Peyer's patch (tissue), 4 donors: ENCODE measurements around the gene UBE2QL1. TPM values are rescaled to one million over a fixed set of nuclear protein-coding genes. Genes with fewer than 3 reads are reported as not detected.
"Not testable (repeated sequence)": the region's sequence is repeated elsewhere in the genome, so short reads cannot be mapped to it uniquely, and the experiment has no call there.

Source experiments
- DNase-seq, 3 donors: peaks; one replicate each; pipeline ENCODE4 v3.0.0-alpha.2; 2017 to 2019
- H3K27ac ChIP-seq, 4 donors: fragments of 200-600 bp; sonication (generic); one replicate each; pipeline ENCODE4 v1.5.1; 2016 to 2019
- H3K27me3 ChIP-seq, 2 donors: fragments of 200-600 bp; sonication (generic); one replicate each; pipeline ENCODE4 v1.5.1; 2019
- H3K36me3 ChIP-seq, 3 donors: fragments of 200-600 bp; sonication (generic); one replicate each; pipeline ENCODE4 v1.5.1; 2016 to 2019
- H3K4me1 ChIP-seq, 4 donors: fragments of 200-600 bp; sonication (generic); one replicate each; pipeline ENCODE4 v1.5.1; 2016 to 2019
- H3K4me3 ChIP-seq, 4 donors: fragments of 200-600 bp; sonication (generic); 1 replicate in 3 of 4; 2 replicates in 1 of 4; pipeline ENCODE4 v1.5.1; 2016 to 2019; ENCODE audit warnings: mild to moderate bottlenecking in 1 of 4
- H3K9me3 ChIP-seq, 4 donors: fragments of 200-600 bp; sonication (generic); one replicate each; pipeline ENCODE4 v1.5.1; 2016 to 2019; ENCODE audit warnings: mild to moderate bottlenecking in 1 of 4
- POLR2A ChIP-seq, 2 donors: fragments of 450-650 bp; IDR thresholded peaks; one replicate each; pipeline ENCODE4 v1.5.1; 2017; ENCODE audit warnings: antibody characterized with exemption in 2 of 2, mild to moderate bottlenecking in 2 of 2, moderate library complexity in 2 of 2
- total RNA-seq, 4 donors: library from RNA; depleted of rRNA; stranded (reverse); fragments of >200 nt; gene quantifications; one replicate each; pipeline ENCODE4 v1.1.0, GENCODE V29; 2016
- TF ChIP-seq, protein P1 (sequence below), 6 experiments: fragments of 450-650 bp in 4 of 6; fragments of 200-600 bp in 2 of 6; sonication (generic) in 1 of 6; IDR thresholded peaks; one replicate each; pipeline ENCODE4 v1.5.1; 2017 to 2019; ENCODE audit warnings: antibody characterized with exemption in 6 of 6, mild to moderate bottlenecking in 3 of 6, moderate library complexity in 1 of 6

UBE2QL1 gene
- total RNA-seq, 4 donors from 2014 or later = 1.0 to 3.3 TPM; not detected in 2

- DNase-seq = no peak
- H3K9me3 ChIP-seq = no peaks in the 10 kb centered on the region
- TF ChIP-seq, protein P1, sequence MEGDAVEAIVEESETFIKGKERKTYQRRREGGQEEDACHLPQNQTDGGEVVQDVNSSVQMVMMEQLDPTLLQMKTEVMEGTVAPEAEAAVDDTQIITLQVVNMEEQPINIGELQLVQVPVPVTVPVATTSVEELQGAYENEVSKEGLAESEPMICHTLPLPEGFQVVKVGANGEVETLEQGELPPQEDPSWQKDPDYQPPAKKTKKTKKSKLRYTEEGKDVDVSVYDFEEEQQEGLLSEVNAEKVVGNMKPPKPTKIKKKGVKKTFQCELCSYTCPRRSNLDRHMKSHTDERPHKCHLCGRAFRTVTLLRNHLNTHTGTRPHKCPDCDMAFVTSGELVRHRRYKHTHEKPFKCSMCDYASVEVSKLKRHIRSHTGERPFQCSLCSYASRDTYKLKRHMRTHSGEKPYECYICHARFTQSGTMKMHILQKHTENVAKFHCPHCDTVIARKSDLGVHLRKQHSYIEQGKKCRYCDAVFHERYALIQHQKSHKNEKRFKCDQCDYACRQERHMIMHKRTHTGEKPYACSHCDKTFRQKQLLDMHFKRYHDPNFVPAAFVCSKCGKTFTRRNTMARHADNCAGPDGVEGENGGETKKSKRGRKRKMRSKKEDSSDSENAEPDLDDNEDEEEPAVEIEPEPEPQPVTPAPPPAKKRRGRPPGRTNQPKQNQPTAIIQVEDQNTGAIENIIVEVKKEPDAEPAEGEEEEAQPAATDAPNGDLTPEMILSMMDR (IDR thresholded peaks at IDR 0.05) = no peak
Observed at GRCh38 chr5:6505783-6506557, 57.3 kb downstream of the UBE2QL1 start.

DNA sequence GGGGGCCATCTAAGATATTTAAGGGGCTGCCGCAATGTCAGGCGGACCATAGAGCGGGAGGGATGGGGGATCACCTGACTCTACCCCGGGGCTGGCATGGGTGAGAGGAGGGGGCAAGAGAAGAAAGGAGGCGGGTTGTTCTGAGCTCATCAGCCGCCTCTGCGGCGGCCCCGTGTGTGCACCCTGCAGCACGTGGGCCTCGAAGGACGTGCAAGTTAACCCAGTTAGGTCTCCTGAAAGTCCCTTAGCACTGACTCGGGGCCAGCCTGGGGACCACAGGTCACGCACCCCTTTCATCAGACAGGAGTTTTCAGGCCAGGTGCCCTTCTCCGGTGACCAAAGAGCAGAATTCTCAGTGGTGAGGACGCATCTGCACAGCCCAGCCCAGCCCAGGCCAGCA lies 58.0 kb downstream of the UBE2QL1 start:
- H3K27ac ChIP-seq = no peak overlapping the region
- TF ChIP-seq, protein P1 (IDR thresholded peaks at IDR 0.05) = no peak
- no peak for TF ChIP-seq POLR2A (IDR thresholded peaks at IDR 0.05)
- no peaks in the 10 kb centered on the region for H3K36me3 ChIP-seq
- DNase-seq = no peak
- no peaks in the 10 kb centered on the region for H3K27me3 ChIP-seq
- H3K4me3 ChIP-seq = no peak overlapping the region
- H3K4me1 ChIP-seq = no peaks in the 10 kb centered on the region
- H3K9me3 ChIP-seq = no peaks in the 10 kb centered on the region

More at GRCh38 chr5:6505783-6506557, 57.3 kb downstream of the UBE2QL1 start:
- no peak overlapping the region for H3K4me3 ChIP-seq
- no peaks in the 10 kb centered on the region for H3K36me3 ChIP-seq
- no peak overlapping the region for H3K27ac ChIP-seq
- no peaks in the 10 kb centered on the region for H3K4me1 ChIP-seq
- no peaks in the 10 kb centered on the region for H3K27me3 ChIP-seq

GRCh38 chr5:6508931-6509330 lies 60.3 kb downstream of the UBE2QL1 start:
- no peaks in the 10 kb centered on the region for H3K36me3 ChIP-seq
- DNase-seq = no peak
- no peak for TF ChIP-seq POLR2A (IDR thresholded peaks at IDR 0.05)
- TF ChIP-seq, protein P1 (IDR thresholded peaks at IDR 0.05) = no peak
- H3K4me1 ChIP-seq = no peaks in the 10 kb centered on the region
- H3K27ac ChIP-seq = no peak overlapping the region
- H3K27me3 ChIP-seq = no peaks in the 10 kb centered on the region
- H3K4me3 ChIP-seq = no peak overlapping the region
- H3K9me3 ChIP-seq = no peaks in the 10 kb centered on the region

DNA sequence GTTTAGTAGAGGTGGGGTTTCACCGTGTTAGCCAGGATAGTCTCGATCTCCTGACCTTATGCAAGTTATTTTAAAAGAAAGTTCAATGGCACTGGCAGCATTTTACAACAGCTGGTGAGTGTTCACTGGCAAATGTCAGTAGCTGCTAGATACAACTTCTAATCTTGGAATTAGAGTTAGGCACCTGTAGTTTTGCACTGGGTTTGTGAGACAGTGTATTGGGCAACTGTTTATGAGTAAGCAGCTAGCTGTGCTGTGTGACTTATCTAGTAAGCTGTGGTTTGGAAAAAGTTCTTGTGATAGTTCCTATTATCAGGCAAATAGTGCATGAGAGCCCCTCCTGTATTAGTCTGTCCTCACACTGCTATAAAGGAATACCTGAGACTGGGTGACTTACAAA lies 61.5 kb downstream of the UBE2QL1 start:
- Histone ChIP-seq H3K4me1 (no peaks in the 10 kb centered on the region), H3K27me3 (no peaks in the 10 kb centered on the region), H3K27ac (no peak overlapping the region), H3K4me3 (no peak overlapping the region), H3K9me3 (no peaks in the 10 kb centered on the region), H3K36me3 (no peaks in the 10 kb centered on the region)
- TF ChIP-seq, protein P1 (IDR thresholded peaks at IDR 0.05) = no peak
- TF ChIP-seq POLR2A (IDR thresholded peaks at IDR 0.05) = no peak
- DNase-seq = no peak

DNA sequence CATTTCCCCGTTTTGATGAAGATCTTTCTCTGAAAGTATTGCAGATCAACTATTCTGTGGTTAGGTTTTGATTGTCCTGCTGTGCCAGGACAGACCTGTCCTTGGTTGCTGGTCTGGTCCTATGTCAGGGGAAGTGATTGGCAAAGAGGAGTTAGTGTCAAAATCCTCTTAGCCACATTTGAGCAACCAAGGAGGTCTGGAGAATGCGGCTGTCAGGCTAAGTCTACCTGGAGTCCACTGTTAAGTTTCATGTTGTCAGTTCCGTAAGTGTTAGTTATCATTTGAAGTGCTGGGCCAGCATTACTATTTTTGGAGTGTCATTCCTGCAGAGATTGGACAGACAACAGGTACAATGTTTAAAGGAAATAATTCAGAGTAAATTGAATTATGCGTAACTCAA lies 62.3 kb downstream of the UBE2QL1 start:
- no peak for TF ChIP-seq POLR2A (IDR thresholded peaks at IDR 0.05)
- TF ChIP-seq, protein P1 (IDR thresholded peaks at IDR 0.05) = no peak
- Histone ChIP-seq H3K9me3 (no peaks in the 10 kb centered on the region), H3K4me1 (no peaks in the 10 kb centered on the region), H3K36me3 (no peaks in the 10 kb centered on the region), H3K4me3 (no peak overlapping the region), H3K27ac (no peak overlapping the region), H3K27me3 (no peaks in the 10 kb centered on the region)
- DNase-seq = no peak

DNA sequence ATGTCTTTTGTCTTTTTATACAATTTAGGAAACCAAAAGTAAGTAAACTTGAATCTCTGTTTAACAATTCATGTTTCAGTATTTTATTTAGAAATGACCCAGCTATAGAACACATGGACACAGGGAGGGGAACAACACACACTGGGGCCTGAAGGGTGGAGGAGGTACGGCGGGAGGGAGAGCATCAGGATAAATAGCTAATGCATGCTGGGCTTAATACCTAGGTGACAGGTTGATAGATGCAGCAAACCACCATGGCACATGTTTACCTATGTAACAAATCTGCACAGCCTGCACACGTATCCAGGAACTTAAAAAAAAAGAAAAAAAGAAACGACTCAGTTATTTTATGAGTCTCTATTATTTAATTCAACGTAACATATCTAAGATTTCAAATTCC lies 67.2 kb downstream of the UBE2QL1 start:
- H3K4me3 ChIP-seq, H3K27me3 ChIP-seq, H3K9me3 ChIP-seq, H3K27ac ChIP-seq, DNase-seq, H3K4me1 ChIP-seq, H3K36me3 ChIP-seq: not testable (repeated sequence)
